Effector memory CD8-positive, alpha-beta T cell (primary cell): ENCODE measurements around the gene ZFAND3.
"Not testable (repeated sequence)": the region's sequence is repeated elsewhere in the genome, so short reads cannot be mapped to it uniquely, and the experiment has no call there.

Source experiments
- ATAC-seq: fragments of 150-1000 bp; cut with Tn5 transposase; replicated peaks from 2 replicates; pipeline ENCODE4 v1.10.0; 2021; ENCODE audit warnings: mild to moderate bottlenecking, moderate library complexity
- DNase-seq, 3 experiments: peaks; one replicate each; pipeline ENCODE4 v3.0.0; 2021
- H3K27ac Mint-ChIP-seq, 2 donors: one replicate each; pipeline ENCODE4 v1.8.0; 2022; ENCODE audit warnings: mild to moderate bottlenecking in 2 of 2, mixed read lengths in 2 of 2, moderate library complexity in 2 of 2
- H3K27me3 Mint-ChIP-seq, 2 donors: one replicate each; pipeline ENCODE4 v1.8.0; 2022; ENCODE audit warnings: mixed read lengths in 2 of 2
- H3K36me3 Mint-ChIP-seq: one replicate; pipeline ENCODE4 v1.8.0; 2022; ENCODE audit warnings: mild to moderate bottlenecking, moderate library complexity, mixed read lengths; ENCODE audit not compliant: insufficient read depth
- H3K4me1 Mint-ChIP-seq, 2 donors: one replicate each; pipeline ENCODE4 v1.8.0; 2022; ENCODE audit warnings: low read depth in 2 of 2, mixed read lengths in 2 of 2
- H3K4me3 Mint-ChIP-seq, 2 donors: one replicate each; pipeline ENCODE4 v1.8.0; 2022; ENCODE audit warnings: mild to moderate bottlenecking in 2 of 2, mixed read lengths in 2 of 2, moderate library complexity in 2 of 2
- H3K9me3 Mint-ChIP-seq, 2 donors: one replicate each; pipeline ENCODE4 v1.8.0; 2022; ENCODE audit warnings: mixed read lengths in 2 of 2

The ZFAND3 gene

GRCh38 chr6:37959061-37959460 is 139.5 kb downstream of the ZFAND3 start:
- no peaks in the 10 kb centered on the region for H3K9me3 Mint-ChIP-seq
- H3K4me3 Mint-ChIP-seq = no peak overlapping the region
- H3K27me3 Mint-ChIP-seq = no peaks in the 10 kb centered on the region
- no peaks in the 10 kb centered on the region for H3K36me3 Mint-ChIP-seq
- ATAC-seq (no peak), DNase-seq (no peak)
- peaks cover 15 to 30% of the 10 kb centered on the region in 2 donors for H3K4me1 Mint-ChIP-seq
- H3K27ac Mint-ChIP-seq = no peak overlapping the region

- Mint-ChIP-seq H3K4me3 (no peak overlapping the region), H3K4me1 (peaks cover 20 to 43% of the 10 kb centered on the region in 2 donors), H3K9me3 (no peaks in the 10 kb centered on the region), H3K36me3 (no peaks in the 10 kb centered on the region), H3K27me3 (no peaks in the 10 kb centered on the region), H3K27ac (peak overlapping the region in 1 of 2 donors; percentile 61)
- ATAC-seq (no peak), DNase-seq (no peak)
Observed at GRCh38 chr6:37960139-37960935, 140.8 kb downstream of the ZFAND3 start.

DNA sequence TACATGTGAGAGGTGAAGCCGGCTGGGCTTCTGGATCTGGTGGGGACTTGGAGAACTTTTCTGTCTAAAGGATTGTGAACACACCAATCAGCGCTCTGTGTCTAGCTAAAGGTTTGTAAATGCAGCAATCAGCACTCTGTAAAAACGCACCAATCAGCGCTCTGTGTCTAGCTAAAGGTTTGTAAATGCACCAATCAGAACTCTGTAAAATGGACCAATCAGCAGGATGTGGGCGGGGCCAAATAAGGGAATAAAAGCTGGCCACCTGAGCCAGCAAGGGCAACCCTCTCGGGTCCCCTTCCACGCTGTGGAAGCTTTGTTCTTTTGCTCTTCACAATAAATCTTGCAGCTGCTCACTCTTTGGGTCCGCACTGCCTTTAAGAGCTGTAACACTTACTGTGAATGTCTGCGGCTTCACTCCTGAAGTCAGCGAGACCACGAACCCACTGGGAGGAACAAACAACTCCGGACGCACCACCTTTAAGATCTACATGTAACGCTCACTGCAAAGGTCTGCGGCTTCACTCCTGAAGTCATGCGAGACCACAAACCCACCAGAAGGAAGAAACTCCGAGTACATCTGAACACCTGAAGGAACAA is 143.1 kb downstream of the ZFAND3 start:
- Mint-ChIP-seq H3K27ac (peak overlapping the region in 1 of 2 donors; percentile 3), H3K4me3 (peak overlapping the region; percentile 0 to 43), H3K4me1 (peaks cover 26 to 53% of the 10 kb centered on the region in 2 donors)
- peak in 2 of 3 experiments; percentile 1 to 4 for DNase-seq
- H3K9me3 Mint-ChIP-seq, H3K27me3 Mint-ChIP-seq, H3K36me3 Mint-ChIP-seq: not testable (repeated sequence)
- peak; percentile 32 for ATAC-seq

DNA sequence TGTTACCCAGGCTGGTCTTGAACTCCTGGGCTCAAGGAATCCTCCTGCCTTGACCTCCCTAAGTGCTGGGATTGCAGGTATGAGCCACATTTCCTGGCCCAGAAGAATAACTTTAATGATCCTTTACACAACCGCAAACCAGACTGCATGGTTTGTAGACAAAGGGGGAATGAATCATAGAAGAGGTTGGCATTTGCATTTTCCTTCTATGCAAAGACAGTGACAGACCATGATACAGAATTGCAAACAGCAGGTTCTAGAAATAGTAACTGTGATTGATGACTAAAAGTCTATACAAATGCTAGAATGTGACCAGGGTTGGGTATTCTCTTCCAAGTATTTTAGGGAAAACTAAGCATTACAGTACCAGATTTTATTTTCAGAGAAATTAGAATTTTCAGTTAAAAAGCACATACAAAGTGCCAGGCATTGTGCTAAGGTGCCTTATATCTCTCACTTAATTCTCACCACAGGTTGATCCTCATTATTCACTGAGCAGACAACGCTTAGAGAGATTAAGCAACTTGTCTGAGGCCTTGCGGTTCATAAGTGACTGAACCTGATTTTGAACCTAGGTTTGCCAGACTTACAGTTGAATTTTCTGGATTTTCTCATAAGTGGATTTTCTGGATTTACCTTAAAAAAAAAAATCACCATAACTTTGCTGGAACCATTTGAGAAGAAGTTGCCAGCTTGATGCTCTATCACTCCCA is 146.6 kb downstream of the ZFAND3 start:
- H3K4me1 Mint-ChIP-seq = peaks cover 33 to 76% of the 10 kb centered on the region in 2 donors
- H3K4me3 Mint-ChIP-seq = no peak overlapping the region
- ATAC-seq (no peak), DNase-seq (no peak)
- peak overlapping the region in 1 of 2 donors; percentile 56 for H3K27ac Mint-ChIP-seq
- no peaks in the 10 kb centered on the region for H3K27me3 Mint-ChIP-seq
- H3K36me3 Mint-ChIP-seq = no peaks in the 10 kb centered on the region
- H3K9me3 Mint-ChIP-seq = no peaks in the 10 kb centered on the region

GRCh38 chr6:37966801-37967200 is 147.3 kb downstream of the ZFAND3 start:
- Mint-ChIP-seq H3K4me1 (peaks cover 34 to 78% of the 10 kb centered on the region in 2 donors), H3K9me3 (no peaks in the 10 kb centered on the region), H3K36me3 (no peaks in the 10 kb centered on the region), H3K27me3 (no peaks in the 10 kb centered on the region), H3K4me3 (no peak overlapping the region), H3K27ac (peak overlapping the region in 1 of 2 donors; percentile 78)
- ATAC-seq (no peak), DNase-seq (no peak)

DNA sequence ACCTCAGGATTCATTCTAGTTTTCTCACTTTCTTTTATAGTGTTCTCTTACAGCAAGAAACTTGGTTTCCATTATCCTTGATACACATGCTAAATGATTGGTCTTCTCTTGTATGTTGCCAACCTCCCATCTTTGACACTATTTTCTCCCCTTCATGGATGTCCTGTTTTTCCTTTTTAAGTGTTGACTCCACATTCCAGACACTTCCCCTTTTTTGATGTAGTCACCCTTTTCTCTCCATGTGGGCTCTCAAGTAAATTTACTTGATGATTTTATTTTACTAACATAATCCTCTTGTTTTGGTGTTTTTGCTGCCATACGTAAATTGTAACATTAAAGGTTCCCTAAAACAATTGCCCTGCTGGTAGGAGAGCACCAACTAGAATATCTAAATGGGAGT is 148.1 kb downstream of the ZFAND3 start:
- no peak overlapping the region for H3K27ac Mint-ChIP-seq

GRCh38 chr6:37971266-37971665 is 151.7 kb downstream of the ZFAND3 start:
- Mint-ChIP-seq H3K36me3 (no peaks in the 10 kb centered on the region), H3K4me3 (no peak overlapping the region), H3K4me1 (peaks cover 21 to 56% of the 10 kb centered on the region in 2 donors), H3K27me3 (no peaks in the 10 kb centered on the region), H3K9me3 (no peaks in the 10 kb centered on the region), H3K27ac (peak overlapping the region; percentile 62 to 83)
- ATAC-seq (no peak), DNase-seq (no peak)

More for the DNA sequence above, 148.1 kb downstream of the ZFAND3 start:
- H3K9me3 Mint-ChIP-seq = no peaks in the 10 kb centered on the region
- H3K27me3 Mint-ChIP-seq = no peaks in the 10 kb centered on the region
- DNase-seq = no peak
- H3K4me3 Mint-ChIP-seq = no peak overlapping the region
- no peak for ATAC-seq
- no peaks in the 10 kb centered on the region for H3K36me3 Mint-ChIP-seq
- H3K4me1 Mint-ChIP-seq = peaks cover 38 to 77% of the 10 kb centered on the region in 2 donors

DNA sequence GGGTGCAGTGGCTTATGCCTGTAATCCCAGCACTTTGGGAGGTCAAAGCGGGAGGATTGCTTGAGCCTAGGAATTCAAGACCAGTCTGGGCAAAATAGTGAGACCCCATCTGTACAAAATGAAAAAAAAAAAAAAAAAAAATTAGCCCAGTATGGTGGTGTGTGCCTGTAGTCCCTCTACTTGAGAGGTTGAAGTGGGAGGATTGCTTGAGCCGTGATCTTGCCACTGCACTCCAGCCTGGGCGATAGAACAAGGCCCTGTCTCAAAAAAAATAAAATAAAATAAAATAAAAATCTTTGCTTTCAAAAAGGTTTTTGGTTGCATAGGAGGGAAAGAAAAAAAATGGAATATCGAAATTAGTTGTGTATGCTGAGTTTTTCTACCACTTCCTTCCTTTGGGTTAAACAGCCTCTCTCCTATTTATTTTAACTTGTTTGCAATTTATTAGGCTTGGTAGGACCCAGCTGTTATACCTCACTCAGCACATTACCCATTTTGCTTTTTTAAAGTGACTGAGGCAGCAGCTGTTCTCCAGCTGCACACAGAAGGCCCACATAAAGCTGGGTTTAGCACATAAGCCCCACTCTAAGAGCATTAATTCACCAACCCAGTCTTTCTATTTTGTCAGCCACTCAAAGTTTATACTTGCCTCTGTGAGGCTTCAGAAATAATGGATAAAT is 152.3 kb downstream of the ZFAND3 start:
- DNase-seq (no peak), ATAC-seq (no peak)
- Mint-ChIP-seq H3K27ac (peak overlapping the region; percentile 62 to 83), H3K9me3 (no peaks in the 10 kb centered on the region), H3K4me3 (peak overlapping the region in 1 of 2 donors; percentile 28), H3K27me3 (no peaks in the 10 kb centered on the region), H3K36me3 (no peaks in the 10 kb centered on the region), H3K4me1 (peaks cover 21 to 60% of the 10 kb centered on the region in 2 donors)

DNA sequence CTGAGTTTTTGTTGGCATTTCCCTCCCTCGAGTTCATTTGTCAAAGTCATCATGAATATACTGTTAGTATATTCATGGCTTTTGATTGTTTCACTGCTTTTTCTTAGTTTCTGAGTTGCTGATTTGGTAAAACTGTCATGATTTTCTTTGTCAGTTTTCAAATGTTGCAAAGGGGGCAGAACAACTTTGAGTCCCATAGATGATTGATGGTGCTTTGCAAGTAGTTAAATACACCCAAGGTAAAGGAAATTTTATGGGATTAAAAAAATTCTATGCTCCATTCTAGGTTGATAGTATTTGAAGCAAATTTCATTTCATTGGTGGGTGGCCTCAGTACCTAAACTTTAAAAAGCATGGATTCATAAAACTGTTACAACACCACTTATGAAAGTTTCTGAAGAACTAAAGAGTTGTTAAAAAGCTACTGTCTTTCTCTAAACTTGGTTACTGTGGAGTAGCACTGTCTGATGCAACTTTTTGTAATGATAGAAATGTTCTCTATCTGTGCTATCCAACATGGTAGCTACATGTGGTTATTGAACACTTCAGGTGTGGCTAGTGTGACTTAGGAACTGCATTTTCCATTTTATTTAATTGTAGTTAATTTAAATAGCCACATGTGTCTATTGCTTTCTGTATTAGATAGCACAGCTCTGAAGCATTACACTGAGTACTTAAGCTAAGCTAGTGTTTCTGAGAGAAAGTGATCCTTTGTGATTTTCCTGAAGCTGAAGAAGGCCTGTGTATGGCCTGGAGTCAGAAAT is 153.6 kb downstream of the ZFAND3 start:
- Mint-ChIP-seq H3K9me3 (no peaks in the 10 kb centered on the region), H3K36me3 (no peaks in the 10 kb centered on the region), H3K4me1 (peaks cover 26 to 55% of the 10 kb centered on the region in 2 donors), H3K4me3 (no peak overlapping the region), H3K27ac (peak overlapping the region in 1 of 2 donors; percentile 83), H3K27me3 (no peaks in the 10 kb centered on the region)
- no peak for ATAC-seq
- no peak for DNase-seq

DNA sequence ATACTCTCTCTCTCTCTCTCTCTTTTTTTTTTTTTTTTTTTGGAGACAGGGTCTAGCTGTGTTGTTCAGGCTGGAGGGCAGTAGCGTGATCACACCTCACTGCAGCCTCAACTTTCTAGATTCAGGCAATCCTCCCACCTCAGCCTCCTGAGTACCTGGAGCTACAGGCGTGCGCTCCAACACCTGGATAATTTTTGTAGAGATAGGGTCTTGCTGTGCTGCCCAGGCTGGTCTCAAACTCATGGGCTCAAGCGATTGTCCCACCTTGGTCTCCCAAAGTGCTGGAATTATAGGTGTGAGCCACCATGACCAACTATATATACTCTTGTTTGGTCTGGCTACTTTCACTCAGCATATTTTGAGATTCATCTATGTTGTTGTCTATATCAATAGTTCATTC is 154.9 kb downstream of the ZFAND3 start:
- no peaks in the 10 kb centered on the region for H3K36me3 Mint-ChIP-seq
- DNase-seq = no peak
- H3K27ac Mint-ChIP-seq = no peak overlapping the region
- peaks cover 31 to 54% of the 10 kb centered on the region in 2 donors for H3K4me1 Mint-ChIP-seq
- H3K27me3 Mint-ChIP-seq = no peaks in the 10 kb centered on the region
- no peak overlapping the region for H3K4me3 Mint-ChIP-seq
- H3K9me3 Mint-ChIP-seq = no peaks in the 10 kb centered on the region
- no peak for ATAC-seq

DNA sequence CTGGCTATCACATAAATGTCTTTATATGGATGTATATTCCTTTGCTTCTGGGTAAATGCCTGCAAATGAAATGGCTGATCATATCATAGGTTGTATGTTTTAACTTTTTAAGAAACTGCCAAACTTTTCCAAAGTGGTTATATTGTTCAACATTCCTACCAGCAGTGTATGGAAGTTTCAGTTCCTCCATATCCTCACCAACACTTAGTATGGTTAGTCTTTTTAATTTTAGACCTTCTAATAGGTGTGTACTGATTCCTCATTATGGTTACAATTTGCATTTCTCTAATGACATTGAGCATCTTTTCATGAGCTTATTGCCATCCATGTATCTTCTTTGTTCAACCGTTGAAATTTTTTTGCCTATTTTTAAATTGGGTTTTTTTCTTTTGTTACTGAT is 155.4 kb downstream of the ZFAND3 start:
- Mint-ChIP-seq H3K36me3 (no peaks in the 10 kb centered on the region), H3K27ac (no peak overlapping the region), H3K4me3 (no peak overlapping the region), H3K4me1 (peaks cover 36 to 58% of the 10 kb centered on the region in 2 donors), H3K27me3 (no peaks in the 10 kb centered on the region), H3K9me3 (no peaks in the 10 kb centered on the region)
- ATAC-seq (no peak), DNase-seq (no peak)

GRCh38 chr6:37977715-37978114 is 158.2 kb downstream of the ZFAND3 start:
- DNase-seq (no peak), ATAC-seq (no peak)
- Mint-ChIP-seq H3K4me3 (no peak overlapping the region), H3K27me3 (no peaks in the 10 kb centered on the region), H3K4me1 (peaks cover 31 to 56% of the 10 kb centered on the region in 2 donors), H3K36me3 (no peaks in the 10 kb centered on the region), H3K27ac (no peak overlapping the region), H3K9me3 (no peaks in the 10 kb centered on the region)
